ENCODE measurements around the gene FAF2.
"Not testable (repeated sequence)": the region's sequence is repeated elsewhere in the genome, so short reads cannot be mapped to it uniquely, and the experiment has no call there.

The FAF2 gene

GRCh38 chr5:176461349-176461748 lies 13.2 kb downstream of the FAF2 start:
- no peak for DNase-seq

- DNase-seq, result no peak
Observed at GRCh38 chr5:176463113-176463764, 15.1 kb downstream of the FAF2 start.

DNA sequence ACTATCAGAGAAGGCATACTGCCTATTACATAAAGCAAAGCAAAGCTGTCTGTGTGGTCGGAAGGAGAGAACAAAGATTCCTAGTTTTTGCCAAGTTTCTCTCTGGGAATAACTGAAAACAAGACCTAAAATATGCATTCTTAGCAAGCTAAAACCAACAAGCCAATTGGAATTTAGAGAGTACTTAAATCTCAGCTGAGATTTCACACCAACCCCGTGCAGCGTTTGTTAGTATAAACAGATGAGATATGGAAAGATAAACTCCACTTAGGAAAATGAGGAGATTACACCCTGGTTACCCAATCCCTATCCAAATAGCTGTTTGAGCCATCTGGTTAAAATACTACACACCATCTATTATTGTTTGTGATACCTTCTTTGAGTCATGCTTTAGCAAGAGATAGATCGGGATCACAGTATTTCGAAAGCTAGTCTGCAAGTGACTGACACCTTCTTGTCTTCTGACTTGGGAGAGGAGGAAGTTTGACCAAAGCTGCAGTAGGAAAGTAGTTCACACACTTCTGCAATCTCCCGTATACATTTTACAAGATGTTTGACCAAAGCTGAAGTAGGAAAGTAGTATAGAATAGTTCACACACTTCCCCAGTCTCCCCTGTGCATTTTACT lies 18.2 kb downstream of the FAF2 start:
- no peak for DNase-seq

GRCh38 chr5:176469296-176469695 lies 21.1 kb downstream of the FAF2 start:
- DNase-seq, result no peak

DNA sequence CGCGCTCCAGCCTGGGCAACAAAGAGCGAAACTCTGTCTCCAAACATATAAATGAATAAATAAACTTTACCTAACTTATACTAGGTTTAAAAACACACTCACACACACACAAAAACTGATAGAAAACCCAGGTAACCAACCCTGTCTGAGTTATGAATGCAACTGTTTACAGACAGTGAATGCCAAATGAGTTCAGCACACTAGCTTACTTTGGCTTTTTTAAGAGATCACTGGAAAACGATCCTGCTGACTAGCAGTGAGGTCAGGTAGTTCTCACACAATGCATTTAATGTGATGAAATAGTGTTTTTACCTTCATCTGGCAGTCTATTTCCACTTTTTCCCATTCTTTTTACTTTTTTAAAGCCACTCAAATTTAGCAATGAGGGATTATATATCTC lies 22.4 kb downstream of the FAF2 start:
- DNase-seq, result no peak

DNA sequence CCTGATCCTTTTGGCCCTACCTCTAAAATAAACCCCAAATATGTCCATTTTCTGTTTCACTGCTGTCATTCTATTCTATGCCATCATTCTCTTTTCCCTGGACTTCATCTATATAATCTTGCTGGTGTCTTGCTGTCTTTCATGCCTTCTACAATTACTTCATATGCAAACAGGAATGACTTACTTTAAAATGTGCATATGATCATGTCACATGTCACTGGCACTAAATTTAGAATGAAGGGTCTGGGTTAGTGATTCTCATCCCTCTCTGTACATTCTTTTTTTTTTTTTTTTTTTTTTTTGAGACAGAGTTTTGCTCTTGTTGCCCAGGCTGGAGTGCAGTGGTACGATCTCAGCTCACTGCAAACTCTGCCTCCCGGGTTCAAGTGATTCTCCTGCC lies 22.9 kb downstream of the FAF2 start:
- no peak for DNase-seq

DNA sequence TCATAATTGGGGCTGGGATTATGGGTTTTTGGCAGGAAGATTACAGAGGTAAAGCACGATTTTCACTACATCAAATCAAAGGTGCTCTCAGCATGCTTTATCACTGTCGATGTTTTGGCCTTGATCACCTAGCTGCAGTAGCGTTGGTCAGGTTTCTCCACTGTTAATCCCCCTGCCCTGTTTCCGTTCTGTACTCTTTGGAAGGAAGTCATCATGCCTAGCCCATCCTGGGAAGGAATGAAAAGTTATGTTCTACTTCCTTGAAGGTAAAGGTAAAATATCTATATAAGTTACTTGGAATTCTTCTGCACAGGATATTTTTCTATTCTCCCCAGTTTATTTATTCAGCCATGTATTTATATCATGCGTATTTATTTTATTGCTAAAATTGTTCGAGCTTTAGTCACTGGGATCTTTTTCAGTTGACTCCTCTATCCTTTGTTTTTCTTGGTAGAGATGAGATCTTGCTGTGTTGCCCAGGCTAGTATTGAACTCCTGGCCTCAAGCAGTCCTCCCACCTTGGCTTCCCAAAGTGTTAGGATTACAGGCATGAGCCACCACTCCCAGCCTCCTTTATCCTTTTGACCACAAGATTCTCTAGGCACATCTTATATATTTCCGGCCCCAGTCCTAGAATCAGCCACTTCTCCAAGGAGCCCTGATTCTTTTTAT lies 25.3 kb downstream of the FAF2 start:
- no peak for DNase-seq

GRCh38 chr5:176474476-176474875 lies 26.3 kb downstream of the FAF2 start:
- DNase-seq, result no peak

GRCh38 chr5:176481711-176482110 lies 33.5 kb downstream of the FAF2 start:
- no peak for DNase-seq

GRCh38 chr5:176485176-176485575 lies 37.0 kb downstream of the FAF2 start:
- DNase-seq, result no peak

DNA sequence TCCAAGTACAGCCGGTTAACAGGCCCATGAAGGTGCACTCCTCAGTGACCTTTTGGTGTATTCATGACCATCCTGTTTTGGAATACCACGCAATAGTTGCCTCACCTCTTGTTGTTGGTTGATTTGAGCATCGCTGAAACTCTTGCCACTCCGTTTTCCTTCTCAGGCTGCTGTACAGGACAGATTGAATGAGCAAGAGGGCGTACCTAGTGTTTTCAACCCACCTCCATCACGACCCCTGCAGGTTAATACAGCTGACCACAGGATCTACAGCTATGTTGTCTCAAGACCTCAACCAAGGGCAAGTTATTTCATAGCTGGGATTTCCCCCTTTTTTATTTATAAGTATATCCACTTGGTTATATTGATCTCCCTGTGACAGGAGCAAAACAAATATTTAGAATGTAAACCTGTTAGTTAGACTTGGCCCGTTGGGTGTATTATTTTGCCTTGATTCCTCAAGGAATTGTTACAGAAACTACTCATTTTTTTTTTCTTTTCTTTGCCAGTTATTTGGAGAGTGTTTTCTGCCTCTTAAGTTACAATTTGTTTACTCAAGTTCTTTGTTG lies 38.1 kb downstream of the FAF2 start:
- DNase-seq, result no peak

- not testable (repeated sequence) for DNase-seq
Observed at GRCh38 chr5:176487160-176487559, 39.0 kb downstream of the FAF2 start.

DNA sequence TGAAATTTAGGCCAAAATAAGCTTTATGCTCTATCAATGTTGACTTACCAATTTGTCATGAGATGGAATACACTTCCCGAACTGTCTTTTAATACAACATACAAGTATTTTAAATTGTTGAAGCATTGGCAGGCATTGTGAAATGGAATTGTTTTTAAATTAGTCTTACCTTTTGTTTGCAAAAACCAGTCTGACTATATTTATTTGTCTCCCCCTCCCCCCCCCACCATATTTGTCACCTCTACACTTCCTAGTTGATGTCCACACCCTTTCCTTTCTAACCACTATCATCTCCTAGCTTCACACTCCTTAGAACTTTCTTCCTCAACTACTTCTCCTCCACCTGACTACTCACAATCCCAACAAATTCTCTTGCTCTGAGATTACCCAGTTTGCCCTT lies 40.9 kb downstream of the FAF2 start:
- no peak for DNase-seq

DNA sequence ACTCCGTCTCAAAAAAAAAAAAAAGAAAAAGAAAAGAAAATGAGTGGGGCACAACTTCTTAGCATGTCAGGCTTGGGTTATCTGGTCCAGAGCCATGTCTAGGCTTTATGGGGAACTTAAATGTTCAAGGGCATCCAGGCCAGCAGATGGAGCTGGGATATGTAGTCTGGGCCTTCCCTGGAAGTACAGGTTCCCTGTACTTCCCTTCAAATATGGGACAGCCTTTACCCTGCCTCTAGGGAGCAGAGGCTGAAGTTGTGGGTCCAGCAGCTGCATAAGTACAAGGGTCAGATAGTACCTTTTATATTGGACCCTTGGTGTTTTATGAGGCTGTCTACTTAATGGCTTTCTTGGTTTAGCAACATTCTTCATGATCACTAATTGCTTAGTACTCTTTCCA lies 42.1 kb downstream of the FAF2 start:
- DNase-seq, result no peak

GRCh38 chr5:176491101-176491502 lies 42.9 kb downstream of the FAF2 start:
- no peak for DNase-seq

- no peak for DNase-seq
Observed at GRCh38 chr5:176491901-176492300, 43.7 kb downstream of the FAF2 start.

DNA sequence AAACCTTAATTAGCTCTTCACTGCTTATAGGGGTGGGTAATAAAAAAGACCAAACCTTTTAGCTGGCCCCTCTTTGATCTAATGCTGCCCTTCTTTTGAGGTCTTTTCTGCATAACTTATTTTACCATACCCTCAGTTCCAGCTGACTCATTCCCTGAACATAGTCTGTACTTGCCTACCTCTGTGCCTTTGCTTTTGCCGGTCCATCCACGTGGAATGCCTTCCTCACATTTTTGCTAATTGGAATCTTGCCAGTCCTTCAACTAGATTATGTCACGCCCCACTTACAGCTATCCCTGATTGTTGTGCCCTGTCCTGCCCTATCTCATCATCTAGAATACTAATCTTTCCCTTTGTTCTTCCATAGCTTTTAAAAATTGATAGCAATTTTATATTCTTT lies 44.2 kb downstream of the FAF2 start:
- no peak for DNase-seq

- no peak for DNase-seq
Observed at GRCh38 chr5:176497852-176498251, 49.7 kb downstream of the FAF2 start.

- DNase-seq, result no peak
Observed at GRCh38 chr5:176499273-176499672, 51.1 kb downstream of the FAF2 start.

GRCh38 chr5:176500511-176500910 lies 52.3 kb downstream of the FAF2 start:
- no peak for DNase-seq

DNA sequence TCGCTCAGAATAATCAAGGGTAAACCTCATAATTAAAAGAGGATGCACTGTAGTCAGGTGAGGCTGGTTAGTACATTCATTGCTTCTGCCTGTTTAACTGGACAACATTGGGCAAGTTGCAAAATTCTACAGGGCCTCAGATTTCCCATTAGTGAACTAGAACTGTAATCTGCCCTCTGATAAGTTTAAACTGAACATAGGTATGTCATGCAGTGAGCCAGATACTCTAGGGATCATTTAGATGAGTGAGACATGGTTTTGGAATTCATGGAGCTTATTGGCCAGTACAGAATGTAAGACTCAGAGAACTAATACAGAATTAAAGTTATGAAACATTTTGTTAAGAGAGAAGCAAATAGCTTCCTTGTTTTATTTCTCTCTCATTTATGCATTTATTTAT lies 53.1 kb downstream of the FAF2 start:
- no peak for DNase-seq

GRCh38 chr5:176503496-176503895 lies 55.3 kb downstream of the FAF2 start:
- no peak for DNase-seq

- DNase-seq, result no peak
Observed at GRCh38 chr5:176507911-176508310, 59.7 kb downstream of the FAF2 start.

DNA sequence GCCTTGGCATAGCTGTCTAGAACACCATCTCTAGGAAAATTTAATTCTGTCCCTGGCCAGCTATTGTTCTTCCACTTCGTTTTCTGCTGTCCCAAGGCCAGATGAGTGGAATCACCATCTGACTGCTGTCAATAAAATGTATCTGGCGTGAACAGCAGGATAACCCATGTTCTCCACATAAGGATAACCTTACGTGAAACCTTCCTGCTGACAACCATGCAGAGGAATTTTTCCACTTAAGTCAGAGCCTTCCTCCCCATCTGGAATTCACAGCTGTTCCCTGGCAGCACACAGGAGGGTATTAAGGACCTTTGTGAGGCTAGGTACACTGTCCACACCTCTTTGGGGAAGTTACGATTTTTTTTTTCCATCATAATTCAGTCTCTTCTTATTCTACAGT lies 60.4 kb downstream of the FAF2 start:
- DNase-seq, result no peak
